Esophagus muscularis mucosa (tissue), 3 donors: ENCODE data around the gene ADAMTS19.

Source experiments
- POLR2AphosphoS5 ChIP-seq, 2 donors: sonication (generic); formaldehyde crosslinking; IDR thresholded peaks; one replicate each; pipeline ENCODE4 v1.6.1; 2017; ENCODE audit warnings: antibody characterized with exemption in 2 of 2
- TF ChIP-seq, protein P1 (sequence below), 3 experiments: fragments of 200-600 bp in 2 of 3; fragments of 450-650 bp in 1 of 3; sonication (generic) in 2 of 3; IDR thresholded peaks; one replicate each; pipeline ENCODE4 v1.5.1; 2017 to 2019; ENCODE audit warnings: antibody characterized with exemption in 3 of 3, mild to moderate bottlenecking in 2 of 3, moderate library complexity in 1 of 3

DNA sequence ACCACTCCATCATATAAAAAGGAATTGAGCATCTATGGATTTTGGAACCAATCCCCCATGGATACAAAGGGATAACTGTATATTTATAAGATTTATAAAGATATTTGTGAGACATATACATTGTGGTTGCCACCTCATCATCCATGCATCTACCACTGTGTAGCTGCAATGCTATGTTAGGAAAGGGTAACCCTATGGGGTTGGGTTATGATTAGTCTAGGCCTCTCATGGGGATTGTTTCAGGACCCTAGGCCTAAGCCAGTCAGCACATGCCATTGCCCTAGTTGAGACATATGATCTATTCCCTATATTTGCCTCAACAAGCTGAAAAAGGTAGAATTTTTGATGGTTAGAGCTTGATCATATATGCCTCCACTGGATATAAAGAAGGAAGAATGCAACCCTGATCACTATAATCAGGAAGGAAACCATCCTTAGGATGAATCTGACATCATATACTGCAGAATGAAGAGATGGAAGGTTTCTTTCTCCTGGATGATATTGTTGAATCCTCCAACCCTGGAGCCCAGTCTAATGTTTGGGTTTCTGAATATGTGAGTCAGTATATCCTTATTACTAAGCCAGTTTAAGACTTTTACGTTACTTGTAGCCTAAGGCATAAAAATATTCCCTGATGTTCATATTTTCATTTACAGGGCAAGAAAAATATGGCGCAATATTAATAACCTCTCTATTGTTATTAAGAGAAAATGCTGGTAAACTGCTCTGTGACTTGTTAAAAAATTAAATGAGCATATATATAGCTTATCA lies 94.2 kb downstream of the ADAMTS19 start:
- TF ChIP-seq, protein P1, sequence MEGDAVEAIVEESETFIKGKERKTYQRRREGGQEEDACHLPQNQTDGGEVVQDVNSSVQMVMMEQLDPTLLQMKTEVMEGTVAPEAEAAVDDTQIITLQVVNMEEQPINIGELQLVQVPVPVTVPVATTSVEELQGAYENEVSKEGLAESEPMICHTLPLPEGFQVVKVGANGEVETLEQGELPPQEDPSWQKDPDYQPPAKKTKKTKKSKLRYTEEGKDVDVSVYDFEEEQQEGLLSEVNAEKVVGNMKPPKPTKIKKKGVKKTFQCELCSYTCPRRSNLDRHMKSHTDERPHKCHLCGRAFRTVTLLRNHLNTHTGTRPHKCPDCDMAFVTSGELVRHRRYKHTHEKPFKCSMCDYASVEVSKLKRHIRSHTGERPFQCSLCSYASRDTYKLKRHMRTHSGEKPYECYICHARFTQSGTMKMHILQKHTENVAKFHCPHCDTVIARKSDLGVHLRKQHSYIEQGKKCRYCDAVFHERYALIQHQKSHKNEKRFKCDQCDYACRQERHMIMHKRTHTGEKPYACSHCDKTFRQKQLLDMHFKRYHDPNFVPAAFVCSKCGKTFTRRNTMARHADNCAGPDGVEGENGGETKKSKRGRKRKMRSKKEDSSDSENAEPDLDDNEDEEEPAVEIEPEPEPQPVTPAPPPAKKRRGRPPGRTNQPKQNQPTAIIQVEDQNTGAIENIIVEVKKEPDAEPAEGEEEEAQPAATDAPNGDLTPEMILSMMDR (IDR thresholded peaks at IDR 0.05), result no peak
- TF ChIP-seq POLR2AphosphoS5 (IDR thresholded peaks at IDR 0.05), result no peak
